NB4 (cell line): ENCODE measurements around the gene ATP10A.
A peak's percentile ranks its signal among the peaks of the same experiment; 100 is the strongest.

Source experiments
- CTCF ChIP-seq: IDR thresholded peaks from one replicate; pipeline ENCODE4 v1.5.1; 2012; ENCODE audit warnings: low read depth, low read length
- POLR2A ChIP-seq: IDR thresholded peaks from 2 replicates; pipeline ENCODE4 v1.6.1; 2011; ENCODE audit warnings: mild to moderate bottlenecking; ENCODE audit not compliant: insufficient read length; ENCODE audit errors: extremely low read depth

DNA sequence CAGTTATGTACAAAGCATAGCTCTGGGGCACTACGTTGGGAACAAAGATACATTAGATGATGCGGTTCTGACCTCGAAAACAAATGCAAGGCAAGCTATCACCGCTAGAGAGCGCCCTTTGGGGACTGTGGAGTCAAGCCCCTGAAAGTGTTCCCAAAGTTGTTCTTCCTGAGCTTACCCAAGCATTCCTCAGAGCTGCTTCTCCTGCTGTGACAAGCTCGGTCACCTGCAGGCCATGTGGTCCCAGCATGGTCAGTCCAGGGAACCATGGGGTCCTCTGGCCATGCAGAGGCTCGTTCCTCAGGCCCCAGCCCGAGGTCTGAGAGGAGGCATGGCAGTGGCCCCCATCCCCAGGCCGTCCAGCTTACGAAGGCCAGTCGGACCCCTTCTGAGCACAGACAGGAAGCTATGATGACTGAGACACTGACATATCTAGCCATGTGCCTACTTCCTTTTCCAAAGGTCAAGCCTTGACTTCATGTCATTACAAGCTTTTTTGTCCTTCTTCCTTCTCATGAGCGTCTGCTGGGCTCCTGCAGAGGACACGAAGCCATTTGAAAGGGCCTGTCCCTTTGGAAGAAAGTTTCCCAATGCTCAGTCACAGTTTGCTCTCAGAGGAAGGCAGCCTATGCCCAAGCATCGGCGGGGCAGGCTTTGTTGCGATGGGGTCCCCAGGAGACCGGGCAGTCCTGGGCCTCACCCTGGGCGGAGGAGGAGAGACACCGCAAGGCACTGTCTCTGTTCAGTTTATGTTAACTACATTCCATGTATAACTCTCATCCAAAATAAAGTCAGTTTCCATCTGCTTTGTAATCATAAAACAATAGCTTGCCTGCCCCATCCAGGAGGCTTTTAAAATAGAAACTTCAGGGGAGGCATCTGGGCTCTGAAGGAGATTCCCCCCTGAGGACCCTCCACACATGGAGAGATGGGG lies 79.3 kb downstream of the ATP10A start:
- TF ChIP-seq CTCF, result peak; percentile 67
- TF ChIP-seq POLR2A, result no peak
